Neural cell (in vitro differentiated cells): ENCODE measurements around the gene TSPO2.

Experiments used
- EP300 ChIP-seq: fragments of 450-650 bp; conservative IDR thresholded peaks from 2 replicates; pipeline ENCODE4 v1.6.1; 2014; ENCODE audit warnings: antibody characterized with exemption, mild to moderate bottlenecking, moderate library complexity; ENCODE audit not compliant: poor library complexity, severe bottlenecking
- EZH2 ChIP-seq: fragments of 200-600, 300-800 bp; shearing (Covaris generic), sonication (generic); IDR thresholded peaks from 2 replicates; pipeline ENCODE4 v1.6.1; 2014; ENCODE audit warnings: antibody characterized with exemption, low read length, borderline replicate concordance, mild to moderate bottlenecking; ENCODE audit not compliant: insufficient read depth, poor library complexity, severe bottlenecking
- MXI1 ChIP-seq: fragments of 450-650 bp; conservative IDR thresholded peaks from 2 replicates; pipeline ENCODE4 v1.6.1; 2014; ENCODE audit warnings: antibody characterized with exemption, mild to moderate bottlenecking; ENCODE audit not compliant: poor library complexity, severe bottlenecking
- POLR2AphosphoS5 ChIP-seq: IDR thresholded peaks from 2 replicates; pipeline ENCODE4 v1.6.1; 2012
- RAD21 ChIP-seq: fragments of 450-650 bp; conservative IDR thresholded peaks from 2 replicates; pipeline ENCODE4 v1.6.1; 2014; ENCODE audit warnings: antibody characterized with exemption, mild to moderate bottlenecking, moderate library complexity
- SMC3 ChIP-seq: fragments of 450-650 bp; conservative IDR thresholded peaks from 2 replicates; pipeline ENCODE4 v1.6.1; 2014; ENCODE audit warnings: antibody characterized with exemption, mild to moderate bottlenecking, moderate library complexity; ENCODE audit not compliant: poor library complexity
- TAF1 ChIP-seq: IDR thresholded peaks from 2 replicates; pipeline ENCODE4 v1.6.1; 2012; ENCODE audit warnings: low read depth
- TF ChIP-seq, protein P1 (sequence below): fragments of 450-650 bp; IDR thresholded peaks from 2 replicates; pipeline ENCODE4 v1.5.1; 2014; ENCODE audit warnings: antibody characterized with exemption, mild to moderate bottlenecking, moderate library complexity; ENCODE audit not compliant: poor library complexity, severe bottlenecking
- TF ChIP-seq, protein P2 (sequence below): IDR thresholded peaks from 2 replicates; pipeline ENCODE4 v1.6.1; 2012; ENCODE audit warnings: borderline replicate concordance

DNA sequence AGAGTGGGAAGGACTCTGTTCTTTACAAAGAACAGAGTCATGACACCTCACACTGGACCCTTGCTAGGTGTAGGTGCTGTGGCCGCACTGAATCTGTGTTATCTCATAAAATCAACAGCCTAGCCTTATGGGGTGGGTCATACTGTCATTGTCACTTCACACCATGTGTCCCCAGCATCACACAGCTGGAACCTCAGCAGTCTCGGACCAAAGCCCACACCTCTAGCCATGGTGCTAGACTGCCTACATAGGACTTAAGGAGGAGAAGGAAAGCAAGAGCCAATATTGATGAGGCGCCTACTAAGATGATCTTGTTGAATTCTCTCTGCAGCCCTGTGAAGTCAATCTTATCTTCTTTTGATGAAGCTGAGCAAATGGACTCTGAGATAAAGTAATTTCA, 34.3 kb upstream of the TSPO2 start:
- TF ChIP-seq, protein P1, sequence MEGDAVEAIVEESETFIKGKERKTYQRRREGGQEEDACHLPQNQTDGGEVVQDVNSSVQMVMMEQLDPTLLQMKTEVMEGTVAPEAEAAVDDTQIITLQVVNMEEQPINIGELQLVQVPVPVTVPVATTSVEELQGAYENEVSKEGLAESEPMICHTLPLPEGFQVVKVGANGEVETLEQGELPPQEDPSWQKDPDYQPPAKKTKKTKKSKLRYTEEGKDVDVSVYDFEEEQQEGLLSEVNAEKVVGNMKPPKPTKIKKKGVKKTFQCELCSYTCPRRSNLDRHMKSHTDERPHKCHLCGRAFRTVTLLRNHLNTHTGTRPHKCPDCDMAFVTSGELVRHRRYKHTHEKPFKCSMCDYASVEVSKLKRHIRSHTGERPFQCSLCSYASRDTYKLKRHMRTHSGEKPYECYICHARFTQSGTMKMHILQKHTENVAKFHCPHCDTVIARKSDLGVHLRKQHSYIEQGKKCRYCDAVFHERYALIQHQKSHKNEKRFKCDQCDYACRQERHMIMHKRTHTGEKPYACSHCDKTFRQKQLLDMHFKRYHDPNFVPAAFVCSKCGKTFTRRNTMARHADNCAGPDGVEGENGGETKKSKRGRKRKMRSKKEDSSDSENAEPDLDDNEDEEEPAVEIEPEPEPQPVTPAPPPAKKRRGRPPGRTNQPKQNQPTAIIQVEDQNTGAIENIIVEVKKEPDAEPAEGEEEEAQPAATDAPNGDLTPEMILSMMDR: no peak
- no peak for TF ChIP-seq POLR2AphosphoS5
- TF ChIP-seq RAD21: no peak
- TF ChIP-seq EZH2: no peak
- TF ChIP-seq, protein P2, sequence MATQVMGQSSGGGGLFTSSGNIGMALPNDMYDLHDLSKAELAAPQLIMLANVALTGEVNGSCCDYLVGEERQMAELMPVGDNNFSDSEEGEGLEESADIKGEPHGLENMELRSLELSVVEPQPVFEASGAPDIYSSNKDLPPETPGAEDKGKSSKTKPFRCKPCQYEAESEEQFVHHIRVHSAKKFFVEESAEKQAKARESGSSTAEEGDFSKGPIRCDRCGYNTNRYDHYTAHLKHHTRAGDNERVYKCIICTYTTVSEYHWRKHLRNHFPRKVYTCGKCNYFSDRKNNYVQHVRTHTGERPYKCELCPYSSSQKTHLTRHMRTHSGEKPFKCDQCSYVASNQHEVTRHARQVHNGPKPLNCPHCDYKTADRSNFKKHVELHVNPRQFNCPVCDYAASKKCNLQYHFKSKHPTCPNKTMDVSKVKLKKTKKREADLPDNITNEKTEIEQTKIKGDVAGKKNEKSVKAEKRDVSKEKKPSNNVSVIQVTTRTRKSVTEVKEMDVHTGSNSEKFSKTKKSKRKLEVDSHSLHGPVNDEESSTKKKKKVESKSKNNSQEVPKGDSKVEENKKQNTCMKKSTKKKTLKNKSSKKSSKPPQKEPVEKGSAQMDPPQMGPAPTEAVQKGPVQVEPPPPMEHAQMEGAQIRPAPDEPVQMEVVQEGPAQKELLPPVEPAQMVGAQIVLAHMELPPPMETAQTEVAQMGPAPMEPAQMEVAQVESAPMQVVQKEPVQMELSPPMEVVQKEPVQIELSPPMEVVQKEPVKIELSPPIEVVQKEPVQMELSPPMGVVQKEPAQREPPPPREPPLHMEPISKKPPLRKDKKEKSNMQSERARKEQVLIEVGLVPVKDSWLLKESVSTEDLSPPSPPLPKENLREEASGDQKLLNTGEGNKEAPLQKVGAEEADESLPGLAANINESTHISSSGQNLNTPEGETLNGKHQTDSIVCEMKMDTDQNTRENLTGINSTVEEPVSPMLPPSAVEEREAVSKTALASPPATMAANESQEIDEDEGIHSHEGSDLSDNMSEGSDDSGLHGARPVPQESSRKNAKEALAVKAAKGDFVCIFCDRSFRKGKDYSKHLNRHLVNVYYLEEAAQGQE: no peak
- TF ChIP-seq EP300: no peak
- no peak for TF ChIP-seq SMC3
- no peak for TF ChIP-seq TAF1
- no peak for TF ChIP-seq MXI1
